Islet precursor cell (in vitro differentiated cells): ENCODE data around the gene TTC31.
A peak's percentile ranks its signal among the peaks of the same experiment; 100 is the strongest.

Experiments
- DNase-seq: peaks from one replicate; pipeline ENCODE4 v3.0.0-alpha.2; 2018

Gene TTC31

DNA sequence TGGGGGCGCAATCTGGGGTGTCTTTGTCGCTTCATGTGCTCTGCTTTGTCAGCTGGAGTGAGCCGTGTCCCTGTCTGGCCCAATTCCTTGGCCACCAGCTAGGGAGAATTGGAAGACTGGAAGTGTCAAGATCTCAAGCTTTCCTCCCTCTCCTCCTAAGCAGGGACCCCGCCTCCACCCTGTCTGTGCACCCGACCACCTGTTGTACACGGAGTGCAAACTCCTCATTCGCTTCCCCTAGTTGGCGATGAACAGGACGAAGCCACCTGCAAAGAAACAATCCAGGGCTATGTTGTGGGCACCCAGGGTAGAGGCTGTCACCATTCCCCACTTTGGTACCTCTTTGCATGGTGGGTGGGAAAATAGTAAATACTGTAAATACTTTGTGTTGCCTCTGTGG, 44.9 kb downstream of the TTC31 start:
- no peak for DNase-seq

DNA sequence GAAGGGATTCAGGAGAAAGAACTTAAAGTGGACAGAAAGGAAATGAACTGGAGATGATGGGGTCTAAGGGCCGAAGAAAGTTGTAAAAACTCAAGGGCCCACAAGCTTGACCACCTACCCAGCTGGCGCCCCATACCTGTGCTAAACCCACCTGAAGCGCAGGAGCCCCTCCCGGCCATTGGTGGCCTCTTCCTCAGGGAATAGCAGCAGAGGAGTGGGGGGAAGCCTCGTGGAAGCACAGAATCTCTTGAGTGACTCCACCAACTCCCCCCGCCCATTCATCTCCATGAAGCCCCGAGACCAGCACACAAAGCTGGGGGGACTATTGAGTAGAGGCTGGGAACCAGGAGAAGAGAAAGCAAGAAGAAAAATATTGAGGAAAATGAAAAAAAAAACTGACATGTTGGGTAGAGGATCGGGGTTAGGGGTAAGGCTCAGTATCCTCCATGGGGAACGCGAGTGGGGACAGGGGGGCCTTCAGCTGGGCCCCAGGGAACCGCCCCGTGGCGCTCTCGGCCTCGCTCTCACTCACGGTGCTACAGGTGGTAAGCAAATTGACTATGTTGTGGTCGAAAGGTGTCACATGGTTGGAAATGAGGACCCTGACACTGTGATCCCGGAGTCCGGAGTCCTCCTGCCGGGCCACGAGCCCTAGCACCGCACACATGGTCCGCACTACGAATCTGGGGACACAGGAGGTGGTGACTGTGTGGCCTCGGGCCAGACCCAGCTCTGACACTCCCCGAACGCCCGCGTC, 45.9 kb downstream of the TTC31 start:
- DNase-seq = no peak

DNA sequence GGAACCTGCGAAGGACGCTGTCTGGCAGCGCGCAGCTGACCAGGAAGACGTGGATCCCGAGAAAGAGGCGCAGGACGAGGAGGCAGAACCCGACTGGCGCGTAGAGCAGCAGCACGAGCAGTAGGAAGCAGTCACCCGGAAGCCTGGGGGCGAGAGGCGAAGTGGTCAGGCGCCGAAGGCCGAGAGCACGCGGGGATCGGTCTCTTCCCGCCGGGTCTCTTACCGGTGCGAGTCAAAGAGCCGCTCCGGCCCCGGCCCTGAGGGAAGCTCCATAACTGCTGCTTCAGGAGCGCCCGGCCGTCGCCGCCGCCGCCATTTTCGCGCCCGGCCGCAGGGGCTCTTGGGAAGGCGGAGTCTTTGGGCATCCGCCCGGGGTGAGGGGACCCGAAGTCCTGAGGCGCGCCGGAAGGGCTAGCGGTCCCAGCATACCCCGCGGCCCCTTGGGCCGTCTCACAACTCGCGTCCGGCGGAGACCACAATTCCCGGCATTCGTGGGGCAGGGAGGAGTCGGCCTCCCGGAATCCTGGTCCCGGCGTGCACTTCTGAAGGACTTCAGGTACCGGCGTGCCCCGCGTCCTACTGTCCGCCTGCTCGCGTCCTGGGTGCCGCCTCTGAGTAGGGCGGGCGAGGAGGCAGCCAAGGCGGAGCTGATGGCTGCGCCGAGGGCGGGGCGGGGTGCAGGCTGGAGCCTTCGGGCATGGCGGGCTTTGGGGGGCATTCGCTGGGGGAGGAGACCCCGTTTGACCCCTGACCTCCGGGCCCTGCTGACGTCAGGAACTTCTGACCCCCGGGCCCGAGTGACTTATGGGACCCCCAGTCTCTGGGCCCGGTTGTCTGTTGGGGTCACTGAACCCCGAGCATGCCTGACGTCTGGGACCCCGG, 46.7 kb downstream of the TTC31 start, which contains the start of the genes AUP1 and HTRA2:
AUP1 (minus strand) TSS at position 350 of the 882 bp plus-strand sequence; CDS start at position 273, 77 bp downstream.
HTRA2 (plus strand) TSS at position 577 of the 882 bp plus-strand sequence; CDS start at position 651, 74 bp downstream.
- DNase-seq = peak; percentile 99

DNA sequence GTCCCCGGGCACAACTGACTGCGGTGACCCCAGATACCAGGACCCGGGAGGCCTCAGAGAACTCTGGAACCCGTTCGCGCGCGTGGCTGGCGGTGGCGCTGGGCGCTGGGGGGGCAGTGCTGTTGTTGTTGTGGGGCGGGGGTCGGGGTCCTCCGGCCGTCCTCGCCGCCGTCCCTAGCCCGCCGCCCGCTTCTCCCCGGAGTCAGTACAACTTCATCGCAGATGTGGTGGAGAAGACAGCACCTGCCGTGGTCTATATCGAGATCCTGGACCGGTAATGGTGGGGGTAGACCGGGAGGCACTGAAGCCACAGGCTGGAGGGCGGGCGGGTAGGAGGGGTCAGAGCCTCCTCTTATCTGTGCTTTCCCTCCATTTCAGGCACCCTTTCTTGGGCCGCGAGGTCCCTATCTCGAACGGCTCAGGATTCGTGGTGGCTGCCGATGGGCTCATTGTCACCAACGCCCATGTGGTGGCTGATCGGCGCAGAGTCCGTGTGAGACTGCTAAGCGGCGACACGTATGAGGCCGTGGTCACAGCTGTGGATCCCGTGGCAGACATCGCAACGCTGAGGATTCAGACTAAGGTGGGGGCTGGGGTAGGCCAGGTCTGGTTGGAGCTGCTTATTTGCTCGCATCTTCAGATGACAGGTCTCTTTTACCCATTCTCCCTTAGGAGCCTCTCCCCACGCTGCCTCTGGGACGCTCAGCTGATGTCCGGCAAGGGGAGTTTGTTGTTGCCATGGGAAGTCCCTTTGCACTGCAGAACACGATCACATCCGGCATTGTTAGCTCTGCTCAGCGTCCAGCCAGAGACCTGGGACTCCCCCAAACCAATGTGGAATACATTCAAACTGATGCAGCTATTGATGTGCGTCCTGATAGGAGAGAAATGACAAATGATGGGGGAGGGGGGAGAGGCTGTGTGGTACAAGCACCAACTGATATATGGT, 47.6 kb downstream of the TTC31 start:
- DNase-seq = peak; percentile 70

DNA sequence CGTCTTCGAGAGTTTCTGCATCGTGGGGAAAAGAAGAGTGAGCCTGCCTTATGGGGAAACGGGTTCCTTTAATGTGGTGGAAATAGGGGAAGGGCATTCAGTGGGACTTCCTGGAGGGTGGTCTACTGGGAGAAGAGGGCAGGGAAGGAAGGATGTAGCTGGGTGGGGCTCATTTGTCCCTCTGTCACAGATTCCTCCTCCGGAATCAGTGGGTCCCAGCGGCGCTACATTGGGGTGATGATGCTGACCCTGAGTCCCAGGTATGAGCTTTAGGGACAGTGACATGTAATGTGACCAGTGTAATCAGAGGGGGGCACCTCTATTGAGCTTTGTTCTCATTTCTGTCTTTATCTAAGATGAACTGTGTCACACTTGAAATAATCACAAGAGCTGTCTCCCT, 48.8 kb downstream of the TTC31 start:
- DNase-seq = no peak

DNA sequence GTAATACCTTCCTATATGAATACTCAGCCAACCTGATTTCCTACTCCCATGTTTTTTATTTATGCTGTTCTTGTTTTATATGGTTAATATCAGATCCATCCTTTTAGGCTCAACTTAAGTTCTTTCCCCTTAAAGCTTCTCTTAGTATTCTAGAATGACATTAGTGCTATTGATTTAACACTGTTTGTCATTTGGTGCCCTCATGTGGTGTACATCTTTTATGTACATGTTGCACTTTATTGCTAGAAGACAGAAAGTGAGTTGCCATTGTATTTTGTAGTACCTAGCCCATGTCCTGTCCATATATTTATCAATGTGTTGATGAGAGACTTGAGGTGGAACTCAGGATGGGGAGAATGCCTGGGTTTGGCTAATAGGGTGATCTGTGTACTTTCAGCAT, 49.3 kb downstream of the TTC31 start:
- no peak for DNase-seq

DNA sequence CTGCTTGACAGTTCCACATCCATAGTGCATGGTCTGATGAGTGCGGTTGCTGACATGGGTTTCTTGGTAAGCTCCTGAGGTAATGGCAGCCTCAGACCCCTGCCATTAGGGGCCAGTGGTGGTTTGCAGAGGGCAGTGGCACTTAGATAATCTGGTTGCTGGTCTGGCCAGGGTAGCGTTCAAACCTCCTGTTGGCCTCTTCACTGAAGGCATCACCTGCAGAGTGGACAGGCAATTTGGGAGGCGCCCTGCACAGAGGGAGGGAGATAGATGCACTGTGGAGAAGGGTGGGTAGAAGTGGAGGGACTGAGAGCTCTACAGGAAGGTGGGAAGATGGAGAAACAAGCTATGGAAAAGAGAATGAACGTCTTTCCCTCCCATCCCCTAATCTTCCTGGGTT, 50.6 kb downstream of the TTC31 start:
- DNase-seq = no peak

DNA sequence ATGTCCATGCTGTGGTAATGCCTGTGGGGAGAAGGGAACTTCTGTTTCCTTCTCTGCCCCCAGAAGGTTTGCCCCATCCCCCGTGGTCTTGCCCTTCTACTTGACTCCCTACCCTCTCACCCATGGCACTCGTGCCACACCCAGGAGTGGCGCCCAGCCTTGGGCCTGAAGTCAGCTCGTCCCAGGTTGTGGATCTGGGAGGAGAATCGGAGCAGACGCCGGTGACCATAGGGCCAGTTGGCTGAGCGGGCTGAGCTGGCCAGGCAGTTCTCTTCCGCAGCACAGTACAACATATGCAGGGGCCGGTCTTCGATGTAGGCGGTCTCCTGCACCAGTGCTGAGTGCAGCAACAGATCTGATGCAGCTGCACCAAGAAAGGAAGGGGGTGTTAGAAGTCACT, 51.5 kb downstream of the TTC31 start:
- no peak for DNase-seq

DNA sequence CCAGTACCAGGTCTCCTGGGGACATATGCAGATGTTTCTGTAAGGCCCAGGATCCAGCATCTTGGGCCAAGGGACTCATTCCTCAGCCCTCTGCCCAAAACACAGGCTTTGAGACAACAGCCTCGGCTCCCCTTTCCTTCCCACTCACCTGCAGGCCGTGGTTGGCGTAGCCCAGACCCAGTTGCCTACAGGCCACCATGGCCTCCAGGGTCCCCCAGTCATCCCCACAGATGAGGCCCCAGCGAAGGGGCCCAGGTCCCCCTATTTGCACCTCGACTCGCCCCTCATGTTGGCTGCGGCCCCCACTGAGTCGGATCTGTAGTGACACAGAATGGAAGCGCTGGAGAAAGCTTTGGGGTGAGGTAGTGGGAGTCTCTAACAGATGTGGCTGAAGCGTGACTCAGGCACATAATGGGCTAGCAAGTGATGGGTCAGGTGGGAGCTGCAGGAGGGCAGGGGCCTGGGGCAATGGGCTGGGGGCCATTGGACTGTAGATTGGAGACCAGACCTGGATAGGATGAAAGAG, 52.6 kb downstream of the TTC31 start:
- DNase-seq = no peak

DNA sequence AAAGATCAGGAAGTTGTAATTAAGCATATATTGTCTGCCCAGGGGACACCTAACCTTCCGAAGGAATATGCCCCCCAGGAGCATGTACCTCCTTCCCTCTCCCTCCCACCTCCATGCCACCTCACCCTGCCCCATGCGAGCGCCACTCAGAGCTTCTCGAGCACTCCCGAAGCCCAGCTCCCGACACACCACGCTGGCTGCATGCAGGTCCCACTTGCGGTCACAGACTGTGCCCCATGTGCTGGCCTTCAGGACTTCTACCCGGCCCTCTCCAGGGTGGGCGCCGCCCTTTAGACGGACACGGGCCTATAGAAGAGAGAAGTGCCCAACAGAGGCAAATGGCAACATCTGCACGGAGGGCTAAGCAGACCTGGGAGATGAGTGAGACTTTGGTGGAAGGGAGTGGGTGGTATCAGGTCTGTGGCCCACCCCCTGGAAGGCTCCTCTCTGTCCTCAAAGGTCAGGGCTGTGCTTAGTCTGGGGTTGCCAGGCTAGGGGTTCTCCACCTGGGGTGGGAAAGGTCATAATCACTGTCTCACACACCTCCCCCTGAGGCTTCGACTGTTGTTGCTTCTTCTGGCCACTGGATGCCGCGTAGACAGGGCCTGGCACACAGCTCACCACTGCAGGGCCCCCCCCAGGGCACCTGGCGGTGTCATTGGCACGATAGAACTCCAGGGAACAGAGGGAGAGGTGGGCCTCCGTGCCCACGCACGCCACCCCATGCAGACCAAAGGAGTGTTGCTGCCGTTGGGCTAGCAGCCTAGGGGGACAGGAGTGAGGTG, 53.5 kb downstream of the TTC31 start:
- no peak for DNase-seq

DNA sequence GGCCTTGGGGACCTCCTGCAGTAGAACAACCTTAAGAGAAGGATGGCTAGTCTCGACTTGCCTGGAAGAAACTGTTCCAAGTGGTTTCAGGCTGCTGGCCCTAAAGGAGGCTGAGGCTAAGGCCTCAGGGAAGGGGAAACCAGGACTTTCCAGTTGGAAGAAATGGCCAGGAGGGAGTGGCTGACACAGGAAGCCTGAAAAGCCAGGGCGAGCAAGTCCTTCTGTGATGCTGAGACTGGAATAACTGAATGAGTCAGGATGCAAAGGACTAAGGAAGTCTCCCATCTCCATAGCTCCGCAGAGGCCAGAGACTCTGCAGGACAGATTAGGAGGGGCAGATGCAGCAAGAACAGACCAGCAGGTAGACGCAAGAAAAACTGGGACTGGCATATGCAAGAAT, 54.3 kb downstream of the TTC31 start:
- DNase-seq = no peak

DNA sequence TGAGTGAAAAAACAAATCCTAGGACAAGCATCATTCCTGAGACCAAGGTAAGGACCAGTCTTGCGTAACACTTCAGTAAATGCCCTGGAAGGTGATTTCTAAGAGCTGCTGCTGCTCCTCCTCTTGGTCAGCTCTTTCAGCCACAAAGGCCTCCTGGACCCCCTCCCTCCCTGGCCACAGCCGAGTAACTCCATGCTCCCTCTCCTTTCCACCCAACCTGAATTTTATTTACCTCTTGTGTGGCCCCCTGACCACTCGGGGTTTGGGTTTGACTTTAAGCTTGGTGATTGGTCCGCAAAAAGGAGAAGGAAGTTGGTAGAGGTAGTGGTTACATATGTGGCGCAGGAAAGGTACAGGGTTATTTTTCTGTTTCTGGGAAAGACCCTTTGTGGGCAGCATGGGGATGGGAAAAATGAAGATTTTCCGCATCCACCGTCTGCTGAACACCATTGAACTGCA, 56.0 kb downstream of the TTC31 start:
- DNase-seq = no peak

DNA sequence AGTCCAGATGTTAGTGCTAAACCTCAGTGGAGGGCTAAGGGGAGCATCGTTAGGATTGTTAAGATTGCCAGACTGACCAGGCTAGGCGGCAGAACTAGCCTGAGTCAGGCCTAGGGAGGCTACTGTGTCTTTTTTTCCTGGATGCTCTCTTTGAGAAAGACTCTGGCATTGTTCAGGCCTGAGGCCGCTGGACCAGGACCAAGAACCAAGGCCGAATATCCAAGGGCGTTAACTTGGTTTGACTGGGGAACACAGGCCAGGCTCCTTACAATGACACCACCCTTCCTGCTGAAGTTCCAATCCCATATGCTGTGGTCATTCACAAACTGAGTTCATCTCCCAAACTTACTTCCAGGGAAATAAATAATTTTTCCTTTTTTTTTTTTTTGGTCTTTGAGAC, 57.4 kb downstream of the TTC31 start:
- DNase-seq = no peak

DNA sequence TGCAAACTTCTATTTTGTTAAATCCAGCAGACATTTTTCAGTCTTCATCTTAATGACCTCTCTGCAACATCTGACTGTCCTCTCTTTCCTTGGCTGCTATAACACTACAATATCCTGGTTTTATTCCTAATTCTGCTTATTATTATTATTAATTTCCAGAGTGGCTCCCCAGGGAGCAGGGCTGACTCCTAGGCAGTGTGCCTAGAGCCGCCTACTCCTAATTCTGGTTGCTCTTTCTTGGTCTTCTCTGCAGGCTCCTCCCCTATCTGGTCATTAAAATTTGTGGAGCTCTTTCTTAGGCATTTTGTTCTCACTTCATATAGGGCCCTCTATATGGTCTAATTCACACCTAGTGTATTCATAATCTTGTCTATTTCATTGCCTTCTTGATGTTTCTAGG, 60.1 kb downstream of the TTC31 start:
- DNase-seq = no peak
